Mesendoderm (in vitro differentiated cells): Measurements from ENCODE around the gene NPLOC4.
A peak's percentile ranks its signal among the peaks of the same experiment; 100 is the strongest.

Source experiments
- DNase-seq: peaks from one replicate; pipeline ENCODE4 v3.0.0; 2013
- H2AK5ac ChIP-seq: 2 replicates; pipeline ENCODE4 v1.6.1; 2013; ENCODE audit warnings: low read length, inconsistent platforms
- H2BK120ac ChIP-seq: 2 replicates; pipeline ENCODE4 v1.6.1; 2013; ENCODE audit warnings: low read depth, mild to moderate bottlenecking, low read length, moderate library complexity, mixed read lengths
- H2BK15ac ChIP-seq: replicated peaks from 2 replicates; pipeline ENCODE4 v1.6.1; 2013; ENCODE audit warnings: low read depth, mild to moderate bottlenecking, moderate library complexity
- H2BK5ac ChIP-seq: 2 replicates; pipeline ENCODE4 v1.6.1; 2013; ENCODE audit warnings: low read length, inconsistent platforms
- H3K18ac ChIP-seq: 2 replicates; pipeline ENCODE4 v1.6.1; 2013; ENCODE audit warnings: mild to moderate bottlenecking, low read length, mixed read lengths
- H3K23ac ChIP-seq: one replicate; pipeline ENCODE4 v1.6.1; 2013; ENCODE audit warnings: low read length
- H3K27ac ChIP-seq: 2 replicates; pipeline ENCODE4 v1.5.1; 2013; ENCODE audit warnings: low read depth, mild to moderate bottlenecking, inconsistent platforms, low read length, moderate library complexity
- H3K27me3 ChIP-seq: 2 replicates; pipeline ENCODE4 v1.6.1; 2013; ENCODE audit warnings: low read length, control low read depth, mild to moderate bottlenecking, inconsistent platforms; ENCODE audit not compliant: insufficient read depth, poor library complexity
- H3K36me3 ChIP-seq: 2 replicates; pipeline ENCODE4 v1.6.1; 2013; ENCODE audit warnings: low read length, inconsistent platforms; ENCODE audit not compliant: control insufficient read depth, insufficient read depth
- H3K4ac ChIP-seq: one replicate; pipeline ENCODE4 v1.6.1; 2013; ENCODE audit warnings: low read depth, mild to moderate bottlenecking, low read length, moderate library complexity
- H3K4me1 ChIP-seq: 2 replicates; pipeline ENCODE4 v1.6.1; 2013; ENCODE audit warnings: low read depth, low read length, inconsistent platforms; ENCODE audit not compliant: control insufficient read depth
- H3K4me2 ChIP-seq: 2 replicates; pipeline ENCODE4 v1.6.1; 2013; ENCODE audit warnings: low read length
- H3K4me3 ChIP-seq: 2 replicates; pipeline ENCODE4 v1.5.1; 2013; ENCODE audit warnings: mild to moderate bottlenecking, low read length
- H3K56ac ChIP-seq: one replicate; pipeline ENCODE4 v1.6.1; 2013; ENCODE audit warnings: low read length
- H3K79me1 ChIP-seq: 2 replicates; pipeline ENCODE4 v1.6.1; 2013; ENCODE audit warnings: low read length, inconsistent platforms
- H3K79me2 ChIP-seq: 2 replicates; pipeline ENCODE4 v1.6.1; 2013; ENCODE audit warnings: mild to moderate bottlenecking, low read length; ENCODE audit not compliant: control insufficient read depth, insufficient read depth
- H3K9ac ChIP-seq: 2 replicates; pipeline ENCODE4 v1.6.1; 2013; ENCODE audit warnings: low read length, inconsistent platforms
- H4K5ac ChIP-seq: one replicate; pipeline ENCODE4 v1.6.1; 2013; ENCODE audit warnings: low read length
- H4K8ac ChIP-seq: one replicate; pipeline ENCODE4 v1.6.1; 2013; ENCODE audit warnings: low read depth, mild to moderate bottlenecking, control low read depth, low read length, moderate library complexity
- WGBS: extraction: QIAGEN DNeasy Blood & Tissue Kit; methylation state at CpG from one replicate; pipeline ENCODE4 v1.1.7; 2013; ENCODE audit warnings: low lambda C conversion rate, missing lambda C conversion rate; ENCODE audit not compliant: insufficient coverage; ENCODE audit errors: extremely low coverage; 5-methylcytosine and 5-hydroxymethylcytosine counted together

Gene NPLOC4

GRCh38 chr17:81558941-81559806 lies 77.7 kb downstream of the NPLOC4 start:
- H3K4ac ChIP-seq = no peak overlapping the region
- H3K9ac ChIP-seq = no peak overlapping the region
- H3K56ac ChIP-seq = no peak overlapping the region
- no peak overlapping the region for H3K18ac ChIP-seq
- H3K4me3 ChIP-seq = no peak overlapping the region
- H3K79me2 ChIP-seq = no peaks in the 10 kb centered on the region
- no peak overlapping the region for H3K27ac ChIP-seq
- H3K23ac ChIP-seq = no peak overlapping the region
- no peaks in the 10 kb centered on the region for H3K79me1 ChIP-seq
- no peak overlapping the region for H2BK5ac ChIP-seq
- no peak overlapping the region for H2AK5ac ChIP-seq
- H2BK120ac ChIP-seq = no peak overlapping the region
- no peak overlapping the region for H3K4me2 ChIP-seq
- no peak overlapping the region for H4K8ac ChIP-seq
- peak; percentile 48 for DNase-seq
- H3K27me3 ChIP-seq = no peaks in the 10 kb centered on the region
- H3K4me1 ChIP-seq = no peaks in the 10 kb centered on the region
- WGBS = no CpG with 5 or more reads among the region's 27 CpGs
- H2BK15ac ChIP-seq = no peak overlapping the region
- peaks cover 8% of the 10 kb centered on the region for H3K36me3 ChIP-seq
- H4K5ac ChIP-seq = no peak overlapping the region

- Histone ChIP-seq H3K23ac (no peak overlapping the region), H3K4me3 (no peak overlapping the region), H2BK5ac (no peak overlapping the region), H2BK120ac (no peak overlapping the region), H3K4me1 (peaks cover 3% of the 10 kb centered on the region), H3K56ac (no peak overlapping the region), H3K9ac (no peak overlapping the region), H3K4ac (no peak overlapping the region), H3K18ac (no peak overlapping the region), H3K36me3 (peaks cover 6% of the 10 kb centered on the region), H3K79me1 (no peaks in the 10 kb centered on the region), H3K27me3 (no peaks in the 10 kb centered on the region), H4K5ac (no peak overlapping the region), H3K4me2 (no peak overlapping the region), H4K8ac (no peak overlapping the region), H3K27ac (no peak overlapping the region), H2AK5ac (no peak overlapping the region), H3K79me2 (no peaks in the 10 kb centered on the region), H2BK15ac (no peak overlapping the region)
- no CpG with 5 or more reads among the region's 12 CpGs for WGBS
- no peak for DNase-seq
These were observed 78.8 kb downstream of the NPLOC4 start for GRCh38 chr17:81558115-81558468.

GRCh38 chr17:81557276-81558114 lies 79.4 kb downstream of the NPLOC4 start:
- no peak overlapping the region for H2BK120ac ChIP-seq
- no peak overlapping the region for H3K4ac ChIP-seq
- no CpG with 5 or more reads among the region's 21 CpGs for WGBS
- H3K18ac ChIP-seq = no peak overlapping the region
- H4K5ac ChIP-seq = no peak overlapping the region
- H3K23ac ChIP-seq = no peak overlapping the region
- H3K4me1 ChIP-seq = peaks cover 3% of the 10 kb centered on the region
- no peak overlapping the region for H3K4me2 ChIP-seq
- no peak overlapping the region for H3K56ac ChIP-seq
- no peak overlapping the region for H3K4me3 ChIP-seq
- no peak overlapping the region for H3K27ac ChIP-seq
- no peak overlapping the region for H4K8ac ChIP-seq
- DNase-seq = no peak
- no peaks in the 10 kb centered on the region for H3K79me1 ChIP-seq
- H3K36me3 ChIP-seq = peaks cover 6% of the 10 kb centered on the region
- H2BK15ac ChIP-seq = no peak overlapping the region
- no peak overlapping the region for H3K9ac ChIP-seq
- no peak overlapping the region for H2BK5ac ChIP-seq
- H3K27me3 ChIP-seq = no peaks in the 10 kb centered on the region
- no peak overlapping the region for H2AK5ac ChIP-seq
- no peaks in the 10 kb centered on the region for H3K79me2 ChIP-seq

- Histone ChIP-seq H4K5ac (no peak overlapping the region), H3K27ac (no peak overlapping the region), H3K4ac (no peak overlapping the region), H3K79me1 (no peaks in the 10 kb centered on the region), H3K79me2 (no peaks in the 10 kb centered on the region), H3K23ac (no peak overlapping the region), H3K4me3 (no peak overlapping the region), H2AK5ac (no peak overlapping the region), H3K4me1 (peaks cover 3% of the 10 kb centered on the region), H2BK15ac (no peak overlapping the region), H2BK120ac (no peak overlapping the region), H4K8ac (no peak overlapping the region), H3K56ac (no peak overlapping the region), H3K36me3 (peaks cover 6% of the 10 kb centered on the region), H3K9ac (no peak overlapping the region), H2BK5ac (no peak overlapping the region), H3K27me3 (no peaks in the 10 kb centered on the region), H3K18ac (no peak overlapping the region), H3K4me2 (no peak overlapping the region)
- no peak for DNase-seq
- no CpG with 5 or more reads among the region's 6 CpGs for WGBS
These were observed 80.0 kb downstream of the NPLOC4 start for GRCh38 chr17:81556863-81557262.

GRCh38 chr17:81556175-81556691 lies 80.7 kb downstream of the NPLOC4 start:
- Histone ChIP-seq H3K36me3 (peaks cover 6% of the 10 kb centered on the region), H3K79me1 (no peaks in the 10 kb centered on the region), H3K56ac (no peak overlapping the region), H3K27me3 (no peaks in the 10 kb centered on the region), H2AK5ac (no peak overlapping the region), H3K9ac (no peak overlapping the region), H4K5ac (no peak overlapping the region), H3K23ac (no peak overlapping the region), H3K18ac (no peak overlapping the region), H2BK5ac (no peak overlapping the region), H3K27ac (no peak overlapping the region), H4K8ac (no peak overlapping the region), H3K4me2 (no peak overlapping the region), H3K4me1 (peaks cover 3% of the 10 kb centered on the region), H2BK15ac (no peak overlapping the region), H2BK120ac (no peak overlapping the region), H3K79me2 (peaks cover 4% of the 10 kb centered on the region), H3K4me3 (no peak overlapping the region), H3K4ac (no peak overlapping the region)
- no CpG with 5 or more reads among the region's 9 CpGs for WGBS
- DNase-seq = no peak
